HG03432 (cell line): ENCODE data around the gene CACNB2.
"Not testable (repeated sequence)": the region's sequence is repeated elsewhere in the genome, so short reads cannot be mapped to it uniquely, and the experiment has no call there.

ENCODE experiments used
- ATAC-seq: cut with Tn5 transposase; IDR thresholded peaks from one replicate; pipeline ENCODE4 v1.9.1; 2021; ENCODE audit warnings: mild to moderate bottlenecking, moderate library complexity; ENCODE audit not compliant: unreplicated experiment

The CACNB2 gene

DNA sequence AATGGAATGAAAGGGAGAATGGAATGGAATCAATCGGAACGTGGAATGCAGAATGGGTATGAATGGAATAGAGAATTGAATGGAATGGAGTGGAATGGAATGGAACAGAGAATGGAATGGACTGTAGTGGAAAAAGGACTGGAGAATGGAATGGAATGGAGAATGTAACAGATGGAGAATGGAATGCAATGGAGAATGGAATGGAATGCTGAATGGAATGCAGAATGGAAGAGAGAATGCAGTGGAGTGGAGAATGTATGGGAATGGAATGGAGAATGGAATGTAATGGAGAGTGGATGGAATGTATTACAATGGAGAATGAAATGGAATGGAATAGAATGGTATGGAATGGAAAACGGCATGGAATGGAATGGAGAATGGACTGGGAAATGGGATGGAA, 414.3 kb downstream of the CACNB2 start:
- no peak for ATAC-seq

DNA sequence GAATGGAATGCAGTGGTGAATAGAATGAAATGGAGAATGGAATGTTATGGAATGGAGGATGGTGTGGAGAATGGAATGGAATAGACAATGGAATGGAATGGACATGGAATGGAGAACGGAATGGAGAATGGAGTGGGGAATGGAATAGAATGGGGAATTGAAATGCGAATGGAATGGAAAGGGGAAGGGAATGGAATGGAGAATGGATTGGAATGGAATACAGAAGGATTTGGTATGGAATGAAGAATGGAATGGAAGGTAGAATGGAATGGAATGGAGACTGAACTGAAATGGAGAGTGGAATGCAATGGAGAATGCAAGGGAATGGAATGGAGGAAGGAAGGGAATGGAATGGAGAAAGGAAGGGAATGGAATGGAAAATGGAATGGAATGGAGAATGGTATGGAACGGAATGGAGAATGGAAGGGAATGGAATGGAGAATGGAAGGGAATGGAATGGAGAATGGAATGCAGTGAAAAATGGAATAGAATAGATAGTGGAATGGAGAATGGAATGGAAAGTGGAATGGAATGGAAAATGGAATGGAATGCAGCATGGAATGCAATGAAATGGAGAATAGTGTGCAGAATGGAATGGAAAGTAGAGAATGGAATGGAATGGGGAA, 416.4 kb downstream of the CACNB2 start:
- no peak for ATAC-seq

- no peak for ATAC-seq
Measured at GRCh38 chr10:18557960-18558359, 417.7 kb downstream of the CACNB2 start.

- no peak for ATAC-seq
Measured at GRCh38 chr10:18561861-18562551, 421.8 kb downstream of the CACNB2 start.

DNA sequence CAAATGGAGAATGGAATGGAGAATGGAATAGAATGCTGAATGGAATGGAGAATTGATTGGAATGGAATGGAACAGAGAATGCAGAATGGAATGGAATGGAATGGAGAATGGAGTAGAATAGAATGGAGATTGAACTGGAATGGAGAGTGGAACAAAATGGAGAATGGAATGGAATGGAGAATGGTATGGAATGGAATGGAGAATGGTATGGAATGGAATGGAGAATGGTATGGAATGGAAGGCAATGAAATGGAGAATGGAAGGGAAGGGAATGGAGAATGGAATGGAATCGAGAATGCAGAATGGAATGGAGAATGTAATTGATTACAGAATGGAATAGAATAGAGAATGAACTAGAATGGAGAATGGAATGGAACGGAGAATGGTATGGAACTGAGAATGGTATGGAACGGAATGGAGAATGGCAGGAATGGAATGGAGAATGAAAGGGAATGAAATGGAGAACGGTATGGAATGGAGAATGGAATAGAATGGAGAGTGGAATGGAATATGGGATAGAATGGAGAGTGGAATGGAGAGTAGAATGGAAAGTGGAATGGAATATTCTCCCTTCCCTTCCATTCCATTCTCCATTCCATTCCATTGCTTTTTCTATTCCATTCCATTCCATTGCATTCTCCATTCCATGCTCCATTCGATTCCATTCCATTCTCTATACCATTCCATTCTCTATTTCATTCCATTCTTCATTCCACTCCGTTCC, 422.9 kb downstream of the CACNB2 start:
- no peak for ATAC-seq

- ATAC-seq, result no peak
Measured at GRCh38 chr10:18565006-18565405, 424.8 kb downstream of the CACNB2 start.

GRCh38 chr10:18566177-18566576, 426.0 kb downstream of the CACNB2 start:
- no peak for ATAC-seq

- no peak for ATAC-seq
Measured at GRCh38 chr10:18567343-18567856, 427.2 kb downstream of the CACNB2 start.

- ATAC-seq, result not testable (repeated sequence)
Measured at GRCh38 chr10:18570386-18570785, 430.2 kb downstream of the CACNB2 start.

DNA sequence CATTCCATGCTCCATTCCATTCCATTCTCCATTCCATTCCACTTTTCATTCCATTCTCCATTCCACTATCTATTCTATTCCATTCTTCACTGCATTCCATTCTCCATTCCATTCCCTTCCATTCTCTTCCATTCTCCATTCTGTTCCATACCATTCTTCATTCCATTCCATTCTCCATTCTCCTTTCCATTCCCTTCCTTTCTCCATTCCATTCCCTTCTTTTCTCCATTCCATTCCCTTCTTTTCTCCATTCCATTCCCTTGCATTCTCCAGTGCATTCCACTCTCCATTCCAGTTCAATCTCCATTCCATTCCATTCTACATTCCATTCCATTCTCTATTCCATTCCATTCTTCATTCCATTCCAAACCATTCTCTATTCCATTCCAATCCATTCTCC, 430.9 kb downstream of the CACNB2 start:
- no peak for ATAC-seq

DNA sequence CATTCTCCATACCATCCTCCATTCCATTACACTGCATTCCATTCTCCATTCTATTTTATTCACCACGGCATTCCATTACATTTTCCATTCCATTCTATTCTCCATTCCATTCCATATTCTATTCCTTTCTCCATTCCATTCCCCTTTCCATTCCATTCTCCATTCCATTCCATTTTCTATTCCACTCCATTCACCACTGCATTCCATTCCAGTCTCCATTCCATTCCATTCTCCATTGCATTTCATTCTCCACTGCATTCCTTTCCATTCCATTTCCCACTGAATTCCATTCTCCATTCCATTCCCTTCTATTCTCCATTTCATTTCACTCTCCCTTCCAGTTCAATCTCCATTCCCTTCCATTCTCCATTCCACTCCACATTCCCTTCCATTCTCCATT, 431.6 kb downstream of the CACNB2 start:
- ATAC-seq, result no peak

- no peak for ATAC-seq
Measured at GRCh38 chr10:18572959-18573561, 432.8 kb downstream of the CACNB2 start.

GRCh38 chr10:18576586-18576985, 436.4 kb downstream of the CACNB2 start:
- ATAC-seq, result no peak

GRCh38 chr10:18577823-18578685, 437.8 kb downstream of the CACNB2 start:
- ATAC-seq, result no peak

- ATAC-seq, result peak; percentile 83
Measured at GRCh38 chr10:18582803-18583202, 442.6 kb downstream of the CACNB2 start.

GRCh38 chr10:18583575-18584270, 443.5 kb downstream of the CACNB2 start:
- ATAC-seq, result no peak

- not testable (repeated sequence) for ATAC-seq
Measured at GRCh38 chr10:18586637-18587036, 446.4 kb downstream of the CACNB2 start.

DNA sequence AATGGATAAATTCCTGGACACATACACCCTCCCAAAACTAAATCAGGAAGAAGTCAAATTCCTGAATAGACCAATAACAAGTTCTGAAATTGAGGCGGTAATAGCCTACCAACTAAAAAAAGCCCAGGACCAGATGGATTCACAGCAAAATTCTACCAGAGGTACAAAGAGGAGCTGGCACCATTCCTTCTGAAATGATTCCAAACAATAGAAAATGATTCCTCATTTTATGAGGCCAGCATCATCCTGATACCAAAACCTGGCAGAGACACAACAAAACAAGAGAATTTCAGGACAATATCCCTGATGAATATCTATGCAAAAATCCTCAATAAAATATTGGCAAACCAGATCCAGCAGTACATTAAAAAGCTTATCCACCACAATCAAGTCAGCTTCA, 450.9 kb downstream of the CACNB2 start:
- not testable (repeated sequence) for ATAC-seq
